Measurements from ENCODE around the gene ATP11B.

Gene ATP11B

GRCh38 chr3:182962166-182962565, 168.9 kb downstream of the ATP11B start:
- CTCF ChIA-PET = interaction anchor here (0.5 kb wide), 1 partner anchor 66 kb away, joined by 3 read pairs; no protein-coding TSS in a partner anchor
- TF ChIP-seq ZNF133 (tag by site-specific recombination; IDR thresholded peaks at IDR 0.05) (no peak), ZNF707 (tag by site-specific recombination; IDR thresholded peaks at IDR 0.05) (no peak), ZNF600 (tag by site-specific recombination; IDR thresholded peaks at IDR 0.05) (no peak), ZNF175 (tag by site-specific recombination; IDR thresholded peaks at IDR 0.05) (no peak), ZNF19 (tag by site-specific recombination; IDR thresholded peaks at IDR 0.05; ENCODE audit: low read depth) (no peak)
- no peaks in the 10 kb centered on the region for H3K4me1 ChIP-seq (ENCODE audit: control insufficient read depth, insufficient read depth, low read length)
- POLR2A ChIA-PET = no interaction called here
- H3K9me3 ChIP-seq (ENCODE audit: control insufficient read depth, insufficient read depth, low read depth, low read length) = no peaks in the 10 kb centered on the region
- no peak overlapping the region for H3K4me3 ChIP-seq (ENCODE audit: low read depth, low read length)
- H3K36me3 ChIP-seq (ENCODE audit: control insufficient read depth in 2 of 2, insufficient read depth in 1 of 2, low read length in 2 of 2) = peaks cover 0 to 12% of the 10 kb centered on the region in 2 experiments; a peak in 2 of 3 replicates
- no peak overlapping the region for H3K27ac ChIP-seq (ENCODE audit: extremely low read depth, low read depth, low read length)

GRCh38 chr3:182964179-182964578, 170.9 kb downstream of the ATP11B start:
- no peaks in the 10 kb centered on the region for H3K4me1 ChIP-seq (ENCODE audit: control insufficient read depth, insufficient read depth, low read length)
- TF ChIP-seq ZNF366 (tag by site-specific recombination; conservative IDR thresholded peaks at IDR 0.05) = no peak
- no peak for TF ChIP-seq ZFP37 (tag by site-specific recombination; IDR thresholded peaks at IDR 0.05)
- no peak for TF ChIP-seq GLI4 (tag by site-specific recombination; IDR thresholded peaks at IDR 0.05)
- TF ChIP-seq ZBTB21 (tag by site-specific recombination; IDR thresholded peaks at IDR 0.05) = no peak
- no peak for TF ChIP-seq ZBTB6 (tag by site-specific recombination; IDR thresholded peaks at IDR 0.05)
- TF ChIP-seq ZNF335 (tag by site-specific recombination; conservative IDR thresholded peaks at IDR 0.05) = no peak
- no peak for TF ChIP-seq ZNF664 (tag by site-specific recombination; IDR thresholded peaks at IDR 0.05)
- TF ChIP-seq ZNF223 (tag by site-specific recombination; IDR thresholded peaks at IDR 0.05) = no peak
- no peak for TF ChIP-seq FEZF1 (tag by site-specific recombination; IDR thresholded peaks at IDR 0.05)
- no peak for TF ChIP-seq ZNF391 (tag by site-specific recombination; IDR thresholded peaks at IDR 0.05; ENCODE audit: borderline replicate concordance, low read depth)
- no peak for TF ChIP-seq HOXD13 (CRISPR knock-in tag; IDR thresholded peaks at IDR 0.05; ENCODE audit: borderline replicate concordance)
- TF ChIP-seq KLF17 (tag by site-specific recombination; IDR thresholded peaks at IDR 0.05) = no peak
- TF ChIP-seq ZNF37A (tag by site-specific recombination; IDR thresholded peaks at IDR 0.05) = no peak
- TF ChIP-seq ZNF513 (tag by site-specific recombination; IDR thresholded peaks at IDR 0.05) = no peak

GRCh38 chr3:182965861-182966366, 172.6 kb downstream of the ATP11B start:
- ChIA-PET POLR2A (no interaction called here), CTCF (no interaction called here)
- Histone ChIP-seq H3K4me3 (ENCODE audit: low read depth, low read length) (no peak overlapping the region), H3K27ac (ENCODE audit: extremely low read depth, low read depth, low read length) (no peak overlapping the region), H3K36me3 (ENCODE audit: control insufficient read depth in 2 of 2, insufficient read depth in 1 of 2, low read length in 2 of 2) (peaks cover 0 to 4% of the 10 kb centered on the region in 2 experiments; a peak in 1 of 3 replicates), H3K4me1 (ENCODE audit: control insufficient read depth, insufficient read depth, low read length) (0 out of 2 replicates have a peak, but pooled peaks cover 3% of the 10 kb centered on the region), H3K9me3 (ENCODE audit: control insufficient read depth, insufficient read depth, low read depth, low read length) (no peaks in the 10 kb centered on the region)
- TF ChIP-seq ZSCAN5A (tag by site-specific recombination; IDR thresholded peaks at IDR 0.05) = no peak
- 0 out of 2 replicates have a peak, but pooled peaks have one; percentile 36 for TF ChIP-seq ZFHX2 (tag by site-specific recombination; conservative IDR thresholded peaks at IDR 0.05)
- no peak for TF ChIP-seq HOXA7 (CRISPR knock-in tag; IDR thresholded peaks at IDR 0.05; ENCODE audit: borderline replicate concordance)
- no peak for TF ChIP-seq ZNF341 (tag by site-specific recombination; IDR thresholded peaks at IDR 0.05; ENCODE audit: low read depth)
- no peak for TF ChIP-seq ZNF311 (tag by site-specific recombination; IDR thresholded peaks at IDR 0.05; ENCODE audit: borderline replicate concordance)
- TF ChIP-seq RBAK (tag by site-specific recombination; IDR thresholded peaks at IDR 0.05) = no peak
- TF ChIP-seq ZNF561 (tag by site-specific recombination; IDR thresholded peaks at IDR 0.05; ENCODE audit: borderline replicate concordance) = no peak
- TF ChIP-seq ZNF707 (tag by site-specific recombination; IDR thresholded peaks at IDR 0.05) = no peak
- no peak for TF ChIP-seq ZNF623 (tag by site-specific recombination; IDR thresholded peaks at IDR 0.05)
- TF ChIP-seq ZNF610 (tag by site-specific recombination; IDR thresholded peaks at IDR 0.05; ENCODE audit: borderline replicate concordance) = no peak
- TF ChIP-seq ZNF274 (IDR thresholded peaks at IDR 0.05; ENCODE audit: low read length) = no peak
- TF ChIP-seq ZNF274 (tag by site-specific recombination; IDR thresholded peaks at IDR 0.05; ENCODE audit: borderline replicate concordance) = no peak

More at GRCh38 chr3:182964179-182964578, 170.9 kb downstream of the ATP11B start:
- CTCF ChIA-PET = no interaction called here
- Histone ChIP-seq H3K4me3 (ENCODE audit: low read depth, low read length) (no peak overlapping the region), H3K27ac (ENCODE audit: extremely low read depth, low read depth, low read length) (no peak overlapping the region), H3K9me3 (ENCODE audit: control insufficient read depth, insufficient read depth, low read depth, low read length) (no peaks in the 10 kb centered on the region), H3K36me3 (ENCODE audit: control insufficient read depth in 2 of 2, insufficient read depth in 1 of 2, low read length in 2 of 2) (peaks cover 0 to 4% of the 10 kb centered on the region in 2 experiments; a peak in 1 of 3 replicates)
- POLR2A ChIA-PET = no interaction called here

Data from HEK293 (cell line).